Panc1 (cell line): ENCODE data around the gene HJURP.

ENCODE experiments used
- CTCF ChIP-seq: fragments of 450-650 bp; IDR thresholded peaks from 2 replicates; pipeline ENCODE4 v1.5.1; 2017; ENCODE audit warnings: mild to moderate bottlenecking
- POLR2AphosphoS5 ChIP-seq: IDR thresholded peaks from 2 replicates; pipeline ENCODE4 v1.6.1; 2012; ENCODE audit warnings: mild to moderate bottlenecking, low read depth, low read length, moderate library complexity
- REST ChIP-seq, 2 experiments: IDR thresholded peaks; 2 replicates each; pipeline ENCODE4 v1.6.1; 2011 to 2012; ENCODE audit warnings: low read depth in 2 of 2, control low read depth in 1 of 2, low read length in 1 of 2, mild to moderate bottlenecking in 1 of 2, moderate library complexity in 1 of 2; ENCODE audit not compliant: insufficient read depth in 1 of 2

- TF ChIP-seq POLR2AphosphoS5 = no peak
- no peak for TF ChIP-seq CTCF
- TF ChIP-seq REST (IDR thresholded peaks at IDR 0.05; ENCODE audit: insufficient read depth in 1 of 2, low read depth in 2 of 2, low read length in 1 of 2) = no peak
These were observed 31.3 kb downstream of the HJURP start for GRCh38 chr2:233822781-233823730.
